K562 (cell line): ENCODE results near the gene TXNRD2. TPM values are rescaled to one million over a fixed set of nuclear protein-coding genes. Genes with fewer than 3 reads are reported as not detected.
A peak's percentile ranks its signal among the peaks of the same experiment; 100 is the strongest.

Experiments used
- ARID1B ChIP-seq: fragments of 450-650 bp; IDR thresholded peaks from 2 replicates; pipeline ENCODE4 v1.6.1; 2016; ENCODE audit warnings: antibody characterized with exemption, mild to moderate bottlenecking, inconsistent platforms
- ATF6 ChIP-seq: sonication (generic); formaldehyde crosslinking; IDR thresholded peaks from 2 replicates; pipeline ENCODE4 v1.4.0; 2020; ENCODE audit warnings: mild to moderate bottlenecking, missing genetic modification reagents
- BRD9 ChIP-seq: fragments of 450-650 bp; IDR thresholded peaks from 2 replicates; pipeline ENCODE4 v1.6.1; 2018; ENCODE audit warnings: low read depth; ENCODE audit not compliant: partially characterized antibody
- CBFA2T2 ChIP-seq: fragments of 450-650 bp; conservative IDR thresholded peaks from 2 replicates; pipeline ENCODE4 v1.6.1; 2017; ENCODE audit warnings: mild to moderate bottlenecking
- GTF3C2 ChIP-seq: IDR thresholded peaks from 3 replicates; pipeline ENCODE4 v1.6.1; 2011; ENCODE audit warnings: borderline replicate concordance, mild to moderate bottlenecking, moderate library complexity; ENCODE audit not compliant: insufficient read length; ENCODE audit errors: extremely low read depth
- HDGF ChIP-seq: fragments of 450-650 bp; IDR thresholded peaks from 2 replicates; pipeline ENCODE4 v1.6.1; 2016
- NONO ChIP-seq, 2 experiments: fragments of 200-400 bp in 1 of 2; fragments of 450-650 bp in 1 of 2; formaldehyde crosslinking in 1 of 2; IDR thresholded peaks; 2 replicates each; pipeline ENCODE4 v1.6.1; 2017; ENCODE audit warnings: low read depth in 2 of 2, mild to moderate bottlenecking in 2 of 2, moderate library complexity in 2 of 2, low read length in 1 of 2
- NR4A1 ChIP-seq, 2 experiments: fragments of 250-450 bp in 1 of 2; fragments of 450-650 bp in 1 of 2; sonication (Bioruptor Pico) in 1 of 2; IDR thresholded peaks; 2 replicates each; pipeline versions ENCODE4 v1.4.0 to v1.6.1; 2016 to 2020; ENCODE audit warnings: mild to moderate bottlenecking in 2 of 2, missing compliant biosample characterization in 1 of 2, missing genetic modification characterization in 1 of 2, moderate library complexity in 1 of 2
- RBM22 ChIP-seq: fragments of 200-400 bp; formaldehyde crosslinking; IDR thresholded peaks from 2 replicates; pipeline ENCODE4 v1.6.1; 2018; ENCODE audit warnings: low read length, low read depth; ENCODE audit not compliant: poor library complexity, severe bottlenecking
- SP2 ChIP-seq: IDR thresholded peaks from 2 replicates; pipeline ENCODE4 v1.6.1; 2011; ENCODE audit warnings: mild to moderate bottlenecking, low read depth, low read length, moderate library complexity; ENCODE audit not compliant: poor library complexity, severe bottlenecking; ENCODE audit errors: extremely low read depth
- ZNF143 ChIP-seq: sonication (generic); formaldehyde crosslinking; IDR thresholded peaks from 2 replicates; pipeline ENCODE4 v1.9.0; 2022; ENCODE audit warnings: mild to moderate bottlenecking, missing genetic modification reagents
- ZNF197 ChIP-seq: fragments of 200-800 bp; sonication (Bioruptor generic); IDR thresholded peaks from 2 replicates; pipeline ENCODE4 v1.6.1; 2016; ENCODE audit warnings: low read depth, missing genetic modification characterization, missing compliant biosample characterization
- ZNF644 ChIP-seq: fragments of 200-800 bp; sonication (Bioruptor generic); IDR thresholded peaks from 2 replicates; pipeline ENCODE4 v1.6.1; 2016; ENCODE audit warnings: low read depth, missing genetic modification characterization, missing compliant biosample characterization
- ZNF77 ChIP-seq: fragments of 250-450 bp; sonication (Bioruptor Pico); IDR thresholded peaks from 2 replicates; pipeline ENCODE4 v1.5.0; 2020
- polyA plus RNA-seq, 8 experiments: library from polyadenylated mRNA; depleted of rRNA in 4 of 8; stranded (reverse) in 5 of 8; unstranded in 3 of 8; fragments of >200 nt; fragmentation: Nextera tagmentation in 2 of 8; fragmentation: Illumina TruSeq in 1 of 8; extraction: Ambion mirVana in 2 of 8; extraction: Trizol in 1 of 8; gene quantifications; 2 replicates each; pipeline versions ENCODE4 v1.2.1 to v1.2.3, GENCODE V29; 2011 to 2014; ENCODE audit warnings: inconsistent platforms in 1 of 8, missing spikeins in 1 of 8
- total RNA-seq, 7 experiments: library from RNA; depleted of rRNA in 6 of 7; stranded (reverse); fragments of >200 nt in 6 of 7; fragmentation: Illumina TruSeq in 2 of 7; extraction: Trizol in 2 of 7; gene quantifications; 2 replicates each; pipeline versions ENCODE4 v1.2.1 to v1.2.3, GENCODE V29; 2011 to 2021; ENCODE audit warnings: low replicate concordance in 1 of 7
- TF ChIP-seq, protein P1 (sequence below): IDR thresholded peaks from 2 replicates; pipeline ENCODE4 v1.6.1; 2012; ENCODE audit warnings: low read depth, low read length, improper control_type of control experiment, borderline replicate concordance
- TF ChIP-seq, protein P2 (sequence below): fragments of 250-450 bp; sonication (Bioruptor Pico); IDR thresholded peaks from 2 replicates; pipeline ENCODE4 v1.5.0; 2022; ENCODE audit warnings: mild to moderate bottlenecking

TXNRD2 gene
- total and polyA plus RNA-seq, 9 of the 15 experiments (the other 6 are each of a cell fraction or from before 2014, with no cell fraction given), result 3.3 to 80.2 (median 49.4) TPM

- TF ChIP-seq RBM22 (no peak), SP2 (peak; percentile 4), ZNF143 (CRISPR knock-in tag) (no peak), GTF3C2 (no peak), BRD9 (peak; percentile 77), HDGF (peak; percentile 88), ATF6 (CRISPR knock-in tag) (no peak), NR4A1 (CRISPR knock-in tag; IDR thresholded peaks at IDR 0.05) (peak; percentile 76; the same call in 1 of the 2 replicates), NR4A1 (tag; IDR thresholded peaks at IDR 0.05) (peak; percentile 37; the same call in 1 of the 2 replicates), ZNF77 (CRISPR knock-in tag) (no peak), CBFA2T2 (peak; percentile 97), ZNF644 (tag) (no peak), ARID1B (peak; percentile 99), ZNF197 (CRISPR knock-in tag) (0 out of 2 replicates have a peak, but pooled peaks have one; percentile 37), NONO (IDR thresholded peaks at IDR 0.05; ENCODE audit: low read depth in 2 of 2, low read length in 1 of 2) (peak in 1 of 2 experiments; percentile 92; a peak in 2 of 4 replicates)
- TF ChIP-seq, protein P1, sequence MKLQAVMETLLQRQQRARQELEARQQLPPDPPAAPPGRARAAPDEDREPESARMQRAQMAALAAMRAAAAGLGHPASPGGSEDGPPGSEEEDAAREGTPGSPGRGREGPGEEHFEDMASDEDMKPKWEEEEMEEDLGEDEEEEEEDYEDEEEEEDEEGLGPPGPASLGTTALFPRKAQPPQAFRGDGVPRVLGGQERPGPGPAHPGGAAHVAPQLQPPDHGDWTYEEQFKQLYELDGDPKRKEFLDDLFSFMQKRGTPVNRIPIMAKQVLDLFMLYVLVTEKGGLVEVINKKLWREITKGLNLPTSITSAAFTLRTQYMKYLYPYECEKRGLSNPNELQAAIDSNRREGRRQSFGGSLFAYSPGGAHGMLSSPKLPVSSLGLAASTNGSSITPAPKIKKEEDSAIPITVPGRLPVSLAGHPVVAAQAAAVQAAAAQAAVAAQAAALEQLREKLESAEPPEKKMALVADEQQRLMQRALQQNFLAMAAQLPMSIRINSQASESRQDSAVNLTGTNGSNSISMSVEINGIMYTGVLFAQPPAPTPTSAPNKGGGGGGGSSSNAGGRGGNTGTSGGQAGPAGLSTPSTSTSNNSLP, result peak; percentile 100
- TF ChIP-seq, protein P2, sequence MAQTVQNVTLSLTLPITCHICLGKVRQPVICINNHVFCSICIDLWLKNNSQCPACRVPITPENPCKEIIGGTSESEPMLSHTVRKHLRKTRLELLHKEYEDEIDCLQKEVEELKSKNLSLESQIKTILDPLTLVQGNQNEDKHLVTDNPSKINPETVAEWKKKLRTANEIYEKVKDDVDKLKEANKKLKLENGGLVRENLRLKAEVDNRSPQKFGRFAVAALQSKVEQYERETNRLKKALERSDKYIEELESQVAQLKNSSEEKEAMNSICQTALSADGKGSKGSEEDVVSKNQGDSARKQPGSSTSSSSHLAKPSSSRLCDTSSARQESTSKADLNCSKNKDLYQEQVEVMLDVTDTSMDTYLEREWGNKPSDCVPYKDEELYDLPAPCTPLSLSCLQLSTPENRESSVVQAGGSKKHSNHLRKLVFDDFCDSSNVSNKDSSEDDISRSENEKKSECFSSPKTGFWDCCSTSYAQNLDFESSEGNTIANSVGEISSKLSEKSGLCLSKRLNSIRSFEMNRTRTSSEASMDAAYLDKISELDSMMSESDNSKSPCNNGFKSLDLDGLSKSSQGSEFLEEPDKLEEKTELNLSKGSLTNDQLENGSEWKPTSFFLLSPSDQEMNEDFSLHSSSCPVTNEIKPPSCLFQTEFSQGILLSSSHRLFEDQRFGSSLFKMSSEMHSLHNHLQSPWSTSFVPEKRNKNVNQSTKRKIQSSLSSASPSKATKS, result no peak
Observed at GRCh38 chr22:19891317-19892256, 50.0 kb downstream of the TXNRD2 start (continued).
